ENCODE measurements around the gene SPRYD3.

SPRYD3 gene

GRCh38 chr12:53063708-53064612 lies 15.2 kb downstream of the SPRYD3 start:
- H3K79me2 ChIP-seq (ENCODE audit: insufficient read depth, low read length) = no peaks in the 10 kb centered on the region
- H3K27me3 ChIP-seq (ENCODE audit: low read length) = no peaks in the 10 kb centered on the region
- H3K4me2 ChIP-seq (ENCODE audit: low read depth, low read length, poor library complexity, severe bottlenecking) = no peak overlapping the region
- no peaks in the 10 kb centered on the region for H3K9me2 ChIP-seq (replicated peaks; ENCODE audit: insufficient read depth, low read length)
- no peak overlapping the region for H3K4me3 ChIP-seq (ENCODE audit: insufficient read depth, low read length, poor library complexity, severe bottlenecking)
- no peak for TF ChIP-seq CTCF (IDR thresholded peaks at IDR 0.05; ENCODE audit: insufficient read depth, low read length, poor library complexity, severe bottlenecking)
- TF ChIP-seq EZH2phosphoT487 (conservative IDR thresholded peaks at IDR 0.05; ENCODE audit: low read length) = no peak
- no peaks in the 10 kb centered on the region for H4K20me1 ChIP-seq (ENCODE audit: low read depth, low read length)
- no peak overlapping the region for H3K27ac ChIP-seq (ENCODE audit: low read depth, low read length)
- no peak overlapping the region for H2AFZ ChIP-seq (ENCODE audit: low read depth, low read length, severe bottlenecking)
- no peak overlapping the region for H3K9ac ChIP-seq (ENCODE audit: low read length)
- no peaks in the 10 kb centered on the region for H3K36me3 ChIP-seq (ENCODE audit: low read length)
- H3K9me3 ChIP-seq (ENCODE audit: insufficient read depth, low read length) = no peaks in the 10 kb centered on the region
- no peaks in the 10 kb centered on the region for H3F3A ChIP-seq (ENCODE audit: insufficient read depth)

GRCh38 chr12:53062977-53063707 lies 16.0 kb downstream of the SPRYD3 start:
- Histone ChIP-seq H3K9ac (ENCODE audit: low read length) (no peak overlapping the region), H4K20me1 (ENCODE audit: low read depth, low read length) (no peaks in the 10 kb centered on the region)

More at GRCh38 chr12:53062977-53063707, 16.0 kb downstream of the SPRYD3 start:
- no peaks in the 10 kb centered on the region for H3K9me2 ChIP-seq (replicated peaks; ENCODE audit: insufficient read depth, low read length)
- H2AFZ ChIP-seq (ENCODE audit: low read depth, low read length, severe bottlenecking) = no peak overlapping the region
- H3K27ac ChIP-seq (ENCODE audit: low read depth, low read length) = no peak overlapping the region
- no peaks in the 10 kb centered on the region for H3K27me3 ChIP-seq (ENCODE audit: low read length)
- H3K36me3 ChIP-seq (ENCODE audit: low read length) = no peaks in the 10 kb centered on the region
- TF ChIP-seq CTCF (IDR thresholded peaks at IDR 0.05; ENCODE audit: insufficient read depth, low read length, poor library complexity, severe bottlenecking) = no peak
- TF ChIP-seq EZH2phosphoT487 (conservative IDR thresholded peaks at IDR 0.05; ENCODE audit: low read length) = no peak
- H3K9me3 ChIP-seq (ENCODE audit: insufficient read depth, low read length) = no peaks in the 10 kb centered on the region
- H3K4me2 ChIP-seq (ENCODE audit: low read depth, low read length, poor library complexity, severe bottlenecking) = no peak overlapping the region
- no peaks in the 10 kb centered on the region for H3K79me2 ChIP-seq (ENCODE audit: insufficient read depth, low read length)
- H3F3A ChIP-seq (ENCODE audit: insufficient read depth) = no peaks in the 10 kb centered on the region
- no peak overlapping the region for H3K4me3 ChIP-seq (ENCODE audit: insufficient read depth, low read length, poor library complexity, severe bottlenecking)
